Stimulated activated CD8-positive, alpha-beta memory T cell treated with anti-CD3 and anti-CD28 coated beads, Interleukin-12 subunit alpha, Interleukin-12 subunit beta, amount 100 ng/mL, for 24 hours (primary cell): ENCODE results near the gene FASTKD2.

Experiments used
- DNase-seq: peaks from one replicate; pipeline ENCODE4 v3.0.0-alpha.2; 2020; ENCODE audit errors: extremely low read depth

The FASTKD2 gene

DNA sequence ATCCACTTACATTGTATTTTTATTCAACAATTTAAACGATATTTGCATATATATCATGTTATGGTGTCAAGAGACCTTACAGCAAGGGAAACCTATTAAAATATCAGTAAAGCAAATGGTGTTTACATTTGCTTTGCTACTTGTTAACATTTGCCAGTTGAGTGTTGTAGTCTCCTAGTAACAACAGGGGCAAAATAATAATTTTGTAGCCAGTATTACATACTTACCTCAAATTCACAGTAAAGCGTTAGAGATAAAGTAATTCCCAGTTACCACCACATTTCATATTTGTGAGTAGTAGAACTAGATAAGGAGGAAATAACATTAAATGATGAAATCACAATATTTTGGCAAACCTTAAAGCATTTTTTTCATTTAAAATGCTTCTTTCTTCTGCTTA is 71.3 kb downstream of the FASTKD2 start:
- DNase-seq = no peak

GRCh38 chr2:206837775-206838174 is 72.4 kb downstream of the FASTKD2 start:
- DNase-seq = no peak

DNA sequence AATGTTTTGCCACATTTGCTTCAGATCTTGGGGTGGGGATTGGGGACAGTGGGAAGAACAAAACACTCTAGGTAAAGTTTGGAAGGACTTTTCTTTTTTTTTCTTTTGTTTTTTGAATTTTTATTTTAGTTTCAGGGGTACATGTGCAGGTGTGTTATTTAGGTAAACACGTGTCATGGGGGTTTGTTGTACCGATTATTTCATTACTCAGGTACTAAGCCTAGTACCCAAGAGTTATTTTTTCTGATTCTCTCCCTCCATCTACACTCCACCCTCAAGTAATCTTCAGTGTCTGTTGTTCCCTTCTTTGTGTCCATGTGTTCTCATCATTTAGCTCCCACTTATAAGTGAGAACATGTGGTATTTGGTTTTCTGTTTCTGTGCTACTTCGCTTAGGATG is 73.3 kb downstream of the FASTKD2 start:
- DNase-seq = no peak

GRCh38 chr2:206840999-206841398 is 75.6 kb downstream of the FASTKD2 start:
- DNase-seq = no peak
